A549 treated with RU486 at 1 μM for 4 hours (cell line): ENCODE measurements around the gene BEST2. TPM values are rescaled to one million over a fixed set of nuclear protein-coding genes. Genes with fewer than 3 reads are reported as not detected.

Experiments used
- total RNA-seq: library from RNA; stranded (reverse); fragments of 200-300 nt; extraction: Qiagen RNA extraction; gene quantifications from 5 replicates; pipeline ENCODE4 v1.2.3, GENCODE V29; 2022; ENCODE audit warnings: low read depth

The BEST2 gene
- total RNA-seq = 0.05 to 0.14 TPM in 2 of 5 replicates, not detected in the others

DNA sequence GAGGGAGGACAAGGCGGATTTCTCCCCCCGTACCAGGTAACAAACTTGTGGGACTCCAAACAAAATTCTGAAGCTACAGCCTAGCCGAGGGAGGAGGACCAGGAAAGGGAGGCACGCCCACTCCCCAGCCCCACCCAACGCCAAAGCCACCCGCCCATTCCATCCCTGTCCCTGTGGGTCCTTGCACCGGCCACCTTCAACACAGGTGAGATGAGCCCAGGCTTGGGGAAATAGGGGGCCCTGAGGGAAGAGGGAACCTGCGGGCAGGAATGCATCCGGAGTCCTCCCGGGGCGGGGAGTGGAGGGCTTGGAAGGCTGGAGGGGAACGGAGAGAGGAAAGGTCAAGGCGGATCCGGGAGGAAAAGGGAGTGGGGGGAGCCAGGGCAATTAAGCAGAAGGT lies at the start of gene BEST2:
TSS of gene BEST2 (plus strand) at position 157 of the 400 bp plus-strand sequence. CDS start 802 bp downstream, outside the sequence.

GRCh38 chr19:12723641-12724426 lies 27.8 kb upstream of the BEST2 start, which contains the start of gene TNPO2:
TSS of gene TNPO2 (minus strand) at chr19:12723932. CDS start at chr19:12720977, 2,955 bp downstream.

GRCh38 chr19:12736995-12737834 lies 14.4 kb upstream of the BEST2 start, which contains the start of gene GET3:
TSS of gene GET3 (plus strand) at chr19:12737497. CDS start at chr19:12737506, 9 bp downstream.

DNA sequence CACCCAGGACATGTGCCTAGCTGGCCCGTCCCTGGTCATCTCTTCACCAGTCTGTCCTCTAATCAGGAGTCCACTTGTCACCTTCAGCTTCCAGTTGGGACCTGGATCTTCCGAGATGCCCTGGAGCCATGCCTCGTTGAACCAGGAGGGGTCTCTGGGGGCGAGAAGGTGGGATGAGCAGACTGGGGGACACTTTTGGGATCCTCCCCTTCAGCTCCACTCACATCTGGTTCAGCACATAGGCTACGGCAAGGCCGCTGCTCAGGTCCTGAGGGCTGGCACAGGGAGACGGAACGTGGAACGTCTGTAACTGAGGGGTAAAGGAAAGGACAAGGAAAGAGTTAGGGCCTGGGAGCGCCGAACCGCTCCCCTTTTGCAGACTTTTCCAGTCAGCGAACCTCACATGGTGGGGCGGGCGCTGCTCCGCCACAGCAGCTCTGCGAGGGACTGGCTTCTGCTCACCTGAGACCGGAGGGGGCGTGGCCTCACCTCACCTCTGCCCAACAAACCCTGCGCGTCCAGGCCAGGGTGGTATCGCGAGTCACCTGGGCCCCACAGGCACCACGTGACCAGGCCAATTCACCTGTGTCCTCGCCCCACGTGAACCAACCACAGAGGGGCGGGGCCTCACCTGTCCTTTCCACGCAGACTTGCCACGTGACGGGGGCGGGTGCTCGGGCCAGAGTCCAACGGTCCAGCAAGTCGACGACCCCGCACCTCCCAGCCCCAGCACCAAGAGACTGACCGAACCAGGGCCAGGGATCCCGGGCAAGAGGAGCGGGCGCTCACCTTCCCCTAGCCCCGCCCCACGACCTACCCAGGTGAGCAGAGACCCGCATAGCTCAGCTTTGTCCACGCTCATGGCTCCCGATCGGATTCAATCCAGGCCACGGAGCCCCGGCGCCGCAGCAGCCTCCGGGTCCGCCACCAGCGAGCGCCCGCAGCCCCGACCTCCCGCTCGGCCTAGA lies 23.3 kb downstream of the BEST2 start, which contains the start of gene HOOK2:
TSS of gene HOOK2 (minus strand) at position 965 of the 968 bp plus-strand sequence. CDS start at position 862, 103 bp downstream.

GRCh38 chr19:12791345-12792050 lies 39.9 kb downstream of the BEST2 start, which contains the start of gene JUNB:
TSS of gene JUNB (plus strand) at chr19:12791486. CDS start at chr19:12791772, 286 bp downstream.

GRCh38 chr19:12801466-12802266 lies 50.1 kb downstream of the BEST2 start, which contains the start of the genes PRDX2 and THSD8:
TSS of gene PRDX2 (minus strand) at chr19:12801800. CDS start at chr19:12801261, 539 bp downstream.
TSS of gene THSD8 (plus strand) at chr19:12802069. CDS start at chr19:12802072, 3 bp downstream.

DNA sequence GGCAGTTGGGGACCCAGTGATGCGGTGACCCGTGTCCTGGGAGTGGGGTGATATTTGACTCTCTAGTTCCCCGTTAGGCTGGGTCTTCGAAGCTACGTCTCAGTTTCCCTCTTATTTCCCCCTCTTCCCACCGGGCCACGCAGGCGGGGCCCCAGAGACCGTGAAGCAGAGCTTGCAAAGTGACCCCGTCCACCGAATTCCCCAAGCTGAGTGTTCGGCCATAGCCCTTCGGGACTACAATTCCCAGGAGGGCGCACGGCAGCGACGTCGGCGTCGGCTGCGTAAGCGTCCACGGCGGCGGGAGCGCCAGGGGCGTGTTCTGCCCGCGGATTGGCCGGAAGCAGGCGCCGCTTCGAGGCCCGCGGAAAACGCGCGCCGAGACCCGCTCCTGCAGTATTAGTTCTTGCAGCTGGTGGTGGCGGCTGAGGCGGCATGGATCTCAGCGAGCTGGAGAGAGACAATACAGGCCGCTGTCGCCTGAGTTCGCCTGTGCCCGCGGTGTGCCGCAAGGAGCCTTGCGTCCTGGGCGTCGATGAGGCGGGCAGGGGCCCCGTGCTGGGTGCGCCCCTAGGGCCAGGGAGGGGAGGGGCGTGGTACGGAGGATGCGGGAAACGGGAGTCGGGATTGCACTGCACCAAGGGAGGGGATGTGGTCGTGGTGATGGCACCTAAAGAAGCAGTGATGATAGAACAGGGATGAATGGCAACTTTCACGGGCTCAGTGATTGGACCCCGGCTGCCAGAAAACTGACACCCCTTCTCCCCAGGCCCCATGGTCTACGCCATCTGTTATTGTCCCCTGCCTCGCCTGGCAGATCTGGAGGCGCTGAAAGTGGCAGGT lies 54.9 kb downstream of the BEST2 start, which contains the start of gene RNASEH2A:
TSS of gene RNASEH2A (plus strand) at position 343 of the 840 bp plus-strand sequence. CDS start at position 433, 90 bp downstream.

Other genes with a start within 250 kb of the BEST2 start
- gene ZNF564, start 200.3 kb upstream of the BEST2 start, total RNA-seq = 0.95 to 2.9 TPM (median 2.1 TPM) in 5 replicates
- 0.45 to 0.81 TPM (median 0.66 TPM) in 5 replicates for gene ZNF490, start 141.0 kb upstream of the BEST2 start, total RNA-seq
- gene ZNF791, start 140.9 kb upstream of the BEST2 start, total RNA-seq = 4.3 to 6.2 TPM (median 5.3 TPM) in 5 replicates
- 16.4 to 21.2 TPM (median 17.4 TPM) in 5 replicates for gene MAN2B1, start 85.0 kb upstream of the BEST2 start, total RNA-seq
- gene WDR83, start 85.0 kb upstream of the BEST2 start, total RNA-seq = 7.9 to 11.6 TPM (median 10.0 TPM) in 5 replicates
- gene DHPS, start 69.9 kb upstream of the BEST2 start, total RNA-seq = 40.7 to 54.1 TPM (median 49.5 TPM) in 5 replicates
- not detected in 5 replicates for gene GNG14, start 63.8 kb upstream of the BEST2 start, total RNA-seq
- gene FBXW9, start 55.2 kb upstream of the BEST2 start, total RNA-seq = 8.2 to 13.6 TPM (median 11.5 TPM) in 5 replicates
- gene TNPO2, start 27.9 kb upstream of the BEST2 start, total RNA-seq = 27.4 to 35.2 TPM (median 32.5 TPM) in 5 replicates
- 156 to 216 TPM (median 205 TPM) in 5 replicates for gene TRIR, start 17.1 kb upstream of the BEST2 start, total RNA-seq
- 70.9 to 96.0 TPM (median 93.4 TPM) in 5 replicates for gene GET3, start 14.3 kb upstream of the BEST2 start, total RNA-seq
- 8.1 to 12.5 TPM (median 9.9 TPM) in 5 replicates for gene HOOK2, start 23.8 kb downstream of the BEST2 start, total RNA-seq
- gene JUNB, start 39.7 kb downstream of the BEST2 start, total RNA-seq = 86.0 to 165 TPM (median 133 TPM) in 5 replicates
- gene PRDX2, start 50.0 kb downstream of the BEST2 start, total RNA-seq = 0.48 to 1.4 TPM (median 0.76 TPM) in 5 replicates
- gene THSD8, start 50.3 kb downstream of the BEST2 start, total RNA-seq = 0.70 to 17.2 TPM (median 12.5 TPM) in 4 of 5 replicates, not detected in the other
- gene RNASEH2A, start 54.8 kb downstream of the BEST2 start, total RNA-seq = 32.3 to 49.1 TPM (median 44.2 TPM) in 5 replicates
- 0.10 to 0.34 TPM (median 0.22 TPM) in 4 of 5 replicates, not detected in the other for gene RTBDN, start 82.8 kb downstream of the BEST2 start, total RNA-seq
- 1.1 to 2.5 TPM (median 1.6 TPM) in 5 replicates for gene MAST1, start 86.7 kb downstream of the BEST2 start, total RNA-seq
- 25.6 to 33.3 TPM (median 31.1 TPM) in 5 replicates for gene DNASE2, start 129.7 kb downstream of the BEST2 start, total RNA-seq
- not detected in 5 replicates for gene KLF1, start 135.4 kb downstream of the BEST2 start, total RNA-seq
- 9.1 to 10.2 TPM (median 9.5 TPM) in 5 replicates for gene GCDH, start 139.4 kb downstream of the BEST2 start, total RNA-seq
- 0.33 to 0.79 TPM (median 0.42 TPM) in 5 replicates for gene SYCE2, start 167.5 kb downstream of the BEST2 start, total RNA-seq
- gene FARSA, start 181.9 kb downstream of the BEST2 start, total RNA-seq = 65.9 to 84.1 TPM (median 74.6 TPM) in 5 replicates
- 505 to 682 TPM (median 539 TPM) in 5 replicates for gene CALR, start 186.8 kb downstream of the BEST2 start, total RNA-seq
- gene RAD23A, start 194.1 kb downstream of the BEST2 start, total RNA-seq = 68.9 to 85.3 TPM (median 84.8 TPM) in 5 replicates
- 33.1 to 59.6 TPM (median 54.1 TPM) in 5 replicates for gene GADD45GIP1, start 205.4 kb downstream of the BEST2 start, total RNA-seq
- gene DAND5, start 217.8 kb downstream of the BEST2 start, total RNA-seq = not detected in 5 replicates
- gene NFIX, start 243.7 kb downstream of the BEST2 start, total RNA-seq = 3.3 to 5.4 TPM (median 3.8 TPM) in 5 replicates